ENCODE data around the gene DCLK2.

Gene DCLK2

GRCh38 chr4:150082241-150082640, 4.0 kb downstream of the DCLK2 start:
- DNase-seq (ENCODE audit: low spot score in 2 of 2) (no peak), ATAC-seq (peak; percentile 42)
- no peak overlapping the region for H3K27ac Mint-ChIP-seq
- H3K36me3 Mint-ChIP-seq = no peaks in the 10 kb centered on the region
- H3K9me3 Mint-ChIP-seq = no peaks in the 10 kb centered on the region
- no peak overlapping the region for H3K4me3 Mint-ChIP-seq
- no peaks in the 10 kb centered on the region for H3K4me1 Mint-ChIP-seq

- ATAC-seq (no peak), DNase-seq (ENCODE audit: low spot score in 2 of 2) (no peak)
- H3K27ac Mint-ChIP-seq = no peak overlapping the region
- H3K36me3 Mint-ChIP-seq = no peaks in the 10 kb centered on the region
- H3K9me3 Mint-ChIP-seq = no peaks in the 10 kb centered on the region
- H3K4me3 Mint-ChIP-seq = no peak overlapping the region
- H3K4me1 Mint-ChIP-seq = no peaks in the 10 kb centered on the region
Measured at GRCh38 chr4:150087006-150087405, 8.8 kb downstream of the DCLK2 start.

GRCh38 chr4:150089732-150090131, 11.5 kb downstream of the DCLK2 start:
- H3K36me3 Mint-ChIP-seq = no peaks in the 10 kb centered on the region
- ATAC-seq = no peak

GRCh38 chr4:150090836-150091235, 12.6 kb downstream of the DCLK2 start:
- Mint-ChIP-seq H3K27ac (no peak overlapping the region), H3K9me3 (no peaks in the 10 kb centered on the region), H3K4me3 (no peak overlapping the region), H3K4me1 (no peaks in the 10 kb centered on the region), H3K36me3 (no peaks in the 10 kb centered on the region)
- ATAC-seq = no peak
- DNase-seq (ENCODE audit: low spot score in 2 of 2) = no peak

More at GRCh38 chr4:150089732-150090131, 11.5 kb downstream of the DCLK2 start:
- DNase-seq (ENCODE audit: low spot score in 2 of 2) = no peak
- H3K4me1 Mint-ChIP-seq = no peaks in the 10 kb centered on the region
- no peak overlapping the region for H3K27ac Mint-ChIP-seq
- H3K9me3 Mint-ChIP-seq = no peaks in the 10 kb centered on the region
- H3K4me3 Mint-ChIP-seq = no peak overlapping the region

GRCh38 chr4:150094676-150095075, 16.4 kb downstream of the DCLK2 start:
- no peaks in the 10 kb centered on the region for H3K9me3 Mint-ChIP-seq
- H3K4me3 Mint-ChIP-seq = no peak overlapping the region
- DNase-seq (ENCODE audit: low spot score in 2 of 2) = no peak
- no peaks in the 10 kb centered on the region for H3K36me3 Mint-ChIP-seq
- no peak for ATAC-seq
- H3K27ac Mint-ChIP-seq = no peak overlapping the region
- no peaks in the 10 kb centered on the region for H3K4me1 Mint-ChIP-seq

- DNase-seq (ENCODE audit: low spot score in 2 of 2) (no peak), ATAC-seq (no peak)
- H3K9me3 Mint-ChIP-seq = no peaks in the 10 kb centered on the region
- H3K4me3 Mint-ChIP-seq = no peak overlapping the region
- H3K27ac Mint-ChIP-seq = no peak overlapping the region
- H3K4me1 Mint-ChIP-seq = no peaks in the 10 kb centered on the region
- H3K36me3 Mint-ChIP-seq = no peaks in the 10 kb centered on the region
Measured at GRCh38 chr4:150096625-150097024, 18.4 kb downstream of the DCLK2 start.

GRCh38 chr4:150098214-150098613, 20.0 kb downstream of the DCLK2 start:
- DNase-seq (ENCODE audit: low spot score in 2 of 2) = no peak
- H3K27ac Mint-ChIP-seq = no peak overlapping the region
- no peak overlapping the region for H3K4me3 Mint-ChIP-seq
- H3K36me3 Mint-ChIP-seq = no peaks in the 10 kb centered on the region
- ATAC-seq = no peak
- no peaks in the 10 kb centered on the region for H3K9me3 Mint-ChIP-seq
- no peaks in the 10 kb centered on the region for H3K4me1 Mint-ChIP-seq

- Mint-ChIP-seq H3K4me3 (no peak overlapping the region), H3K4me1 (no peaks in the 10 kb centered on the region), H3K9me3 (peaks cover 2% of the 10 kb centered on the region), H3K36me3 (no peaks in the 10 kb centered on the region), H3K27ac (no peak overlapping the region)
- DNase-seq (ENCODE audit: low spot score in 2 of 2) (no peak), ATAC-seq (no peak)
Measured at GRCh38 chr4:150104404-150105027, 26.3 kb downstream of the DCLK2 start.

GRCh38 chr4:150106886-150107285, 28.6 kb downstream of the DCLK2 start:
- ATAC-seq (no peak), DNase-seq (ENCODE audit: low spot score in 2 of 2) (no peak)
- Mint-ChIP-seq H3K4me3 (no peak overlapping the region), H3K36me3 (no peaks in the 10 kb centered on the region), H3K9me3 (peaks cover 2% of the 10 kb centered on the region), H3K27ac (no peak overlapping the region), H3K4me1 (no peaks in the 10 kb centered on the region)

GRCh38 chr4:150108691-150109090, 30.4 kb downstream of the DCLK2 start:
- no peak overlapping the region for H3K27ac Mint-ChIP-seq
- no peak overlapping the region for H3K4me3 Mint-ChIP-seq
- H3K4me1 Mint-ChIP-seq = no peaks in the 10 kb centered on the region
- peaks cover 2% of the 10 kb centered on the region for H3K9me3 Mint-ChIP-seq
- DNase-seq (ENCODE audit: low spot score in 2 of 2) (no peak), ATAC-seq (no peak)
- H3K36me3 Mint-ChIP-seq = no peaks in the 10 kb centered on the region

GRCh38 chr4:150114641-150115040, 36.4 kb downstream of the DCLK2 start:
- ATAC-seq (no peak), DNase-seq (ENCODE audit: low spot score in 2 of 2) (no peak)
- Mint-ChIP-seq H3K9me3 (no peaks in the 10 kb centered on the region), H3K27ac (no peak overlapping the region), H3K36me3 (no peaks in the 10 kb centered on the region), H3K4me3 (no peak overlapping the region), H3K4me1 (no peaks in the 10 kb centered on the region)

- ATAC-seq (no peak), DNase-seq (ENCODE audit: low spot score in 2 of 2) (no peak)
- Mint-ChIP-seq H3K4me3 (no peak overlapping the region), H3K27ac (no peak overlapping the region), H3K9me3 (no peaks in the 10 kb centered on the region), H3K4me1 (no peaks in the 10 kb centered on the region), H3K36me3 (no peaks in the 10 kb centered on the region)
Measured at GRCh38 chr4:150115851-150116250, 37.6 kb downstream of the DCLK2 start.

- Mint-ChIP-seq H3K36me3 (no peaks in the 10 kb centered on the region), H3K27ac (no peak overlapping the region), H3K4me1 (no peaks in the 10 kb centered on the region), H3K9me3 (no peaks in the 10 kb centered on the region), H3K4me3 (no peak overlapping the region)
- ATAC-seq (no peak), DNase-seq (ENCODE audit: low spot score in 2 of 2) (no peak)
Measured at GRCh38 chr4:150116506-150116905, 38.3 kb downstream of the DCLK2 start.

GRCh38 chr4:150117094-150117493, 38.8 kb downstream of the DCLK2 start:
- H3K36me3 Mint-ChIP-seq = no peaks in the 10 kb centered on the region
- DNase-seq (ENCODE audit: low spot score in 2 of 2) (no peak), ATAC-seq (no peak)
- no peaks in the 10 kb centered on the region for H3K4me1 Mint-ChIP-seq
- H3K4me3 Mint-ChIP-seq = no peak overlapping the region
- H3K9me3 Mint-ChIP-seq = no peaks in the 10 kb centered on the region
- no peak overlapping the region for H3K27ac Mint-ChIP-seq

- no peak for DNase-seq (ENCODE audit: low spot score in 2 of 2)
- no peaks in the 10 kb centered on the region for H3K4me1 Mint-ChIP-seq
Measured at GRCh38 chr4:150117629-150118028, 39.4 kb downstream of the DCLK2 start.

GRCh38 chr4:150119492-150119891, 41.2 kb downstream of the DCLK2 start:
- Mint-ChIP-seq H3K36me3 (no peaks in the 10 kb centered on the region), H3K9me3 (no peaks in the 10 kb centered on the region), H3K27ac (no peak overlapping the region), H3K4me1 (no peaks in the 10 kb centered on the region), H3K4me3 (no peak overlapping the region)
- ATAC-seq (no peak), DNase-seq (ENCODE audit: low spot score in 2 of 2) (no peak)

More at GRCh38 chr4:150117629-150118028, 39.4 kb downstream of the DCLK2 start:
- H3K4me3 Mint-ChIP-seq = no peak overlapping the region
- ATAC-seq = no peak
- H3K36me3 Mint-ChIP-seq = no peaks in the 10 kb centered on the region
- H3K9me3 Mint-ChIP-seq = no peaks in the 10 kb centered on the region
- no peak overlapping the region for H3K27ac Mint-ChIP-seq

GRCh38 chr4:150123087-150123486, 44.8 kb downstream of the DCLK2 start:
- no peaks in the 10 kb centered on the region for H3K9me3 Mint-ChIP-seq
- DNase-seq (ENCODE audit: low spot score in 2 of 2) (no peak), ATAC-seq (peak; percentile 66)
- H3K4me3 Mint-ChIP-seq = no peak overlapping the region
- H3K4me1 Mint-ChIP-seq = no peaks in the 10 kb centered on the region
- no peak overlapping the region for H3K27ac Mint-ChIP-seq
- no peaks in the 10 kb centered on the region for H3K36me3 Mint-ChIP-seq
